ENCODE measurements around the gene PRR5.

GRCh38 chr22:44724416-44724815, 22.4 kb downstream of the PRR5 start:
- no peak for TF ChIP-seq CTCF (IDR thresholded peaks at IDR 0.05)
- no peak for TF ChIP-seq EZH2 (IDR thresholded peaks at IDR 0.05)
